Measurements from ENCODE around the gene C1orf167.

C1orf167 gene

DNA sequence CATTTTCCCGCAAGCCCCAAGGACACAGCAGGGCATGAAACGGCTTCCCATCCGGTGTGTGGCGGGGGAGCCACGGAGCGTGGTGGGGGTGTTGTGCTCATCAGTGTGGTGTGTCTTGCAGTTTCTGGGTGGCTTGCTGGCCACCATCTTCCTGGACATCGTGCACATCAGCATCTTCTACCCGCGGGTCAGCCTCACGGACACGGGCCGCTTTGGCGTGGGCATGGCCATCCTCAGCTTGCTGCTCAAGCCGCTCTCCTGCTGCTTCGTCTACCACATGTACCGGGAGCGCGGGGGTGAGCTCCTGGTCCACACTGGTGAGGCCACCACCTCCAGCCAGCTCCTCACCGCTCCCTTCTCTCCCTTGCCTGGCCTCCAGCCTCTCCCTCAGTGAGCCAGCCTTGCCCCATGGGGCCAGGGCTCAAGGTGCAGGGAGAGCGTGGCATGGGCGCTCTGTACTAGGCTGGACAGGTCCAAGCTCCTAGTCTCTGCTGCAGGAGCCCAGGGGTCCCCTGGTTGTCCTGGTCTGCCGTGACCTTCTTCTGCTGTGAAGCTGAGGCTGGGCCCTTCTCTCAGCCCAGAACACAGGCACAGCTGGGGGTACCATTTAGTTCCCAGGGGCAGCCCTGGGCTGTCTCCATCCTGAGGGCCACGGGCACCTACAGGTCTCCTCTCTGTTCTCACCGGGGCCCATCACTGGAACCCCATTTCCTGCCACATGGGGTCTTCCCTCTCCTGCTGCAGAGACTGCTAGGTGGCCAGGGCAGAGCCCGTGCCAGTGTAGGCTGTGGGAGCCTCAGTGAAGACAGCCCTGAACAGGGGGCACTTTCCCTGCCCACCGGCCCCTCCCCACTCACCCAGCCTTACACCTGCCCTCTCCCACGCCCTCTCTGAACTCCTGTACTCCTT, 13.4 kb upstream of the C1orf167 start:
- TF ChIP-seq TCF12 (IDR thresholded peaks at IDR 0.05; ENCODE audit: low read depth): no peak
- TF ChIP-seq CREB1 (IDR thresholded peaks at IDR 0.05; ENCODE audit: low read depth): no peak

DNA sequence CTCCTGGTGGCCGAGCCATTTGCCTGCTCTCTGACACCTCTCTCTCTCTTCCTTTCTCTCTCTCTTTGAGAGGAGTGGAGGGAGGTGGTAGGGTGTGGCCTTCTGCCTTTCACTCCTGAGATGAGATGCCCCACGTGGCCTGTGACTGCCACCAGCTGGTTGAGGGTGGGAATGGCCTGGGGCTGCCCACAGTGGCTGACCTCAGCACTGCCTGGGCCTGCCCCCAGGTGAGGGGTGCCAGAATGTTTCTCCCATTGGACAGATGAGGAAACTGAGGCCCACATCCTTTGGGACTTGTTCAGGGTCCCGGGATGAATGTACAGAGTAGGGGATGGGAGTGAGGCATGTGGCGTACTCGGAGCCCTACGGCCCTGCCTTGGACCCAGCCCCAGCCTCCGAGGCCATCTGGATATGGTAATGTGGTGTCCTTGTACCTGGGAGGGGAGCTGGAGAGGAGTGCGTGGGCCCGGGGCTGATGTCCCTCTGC, 12.7 kb upstream of the C1orf167 start:
- TF ChIP-seq, protein P1, sequence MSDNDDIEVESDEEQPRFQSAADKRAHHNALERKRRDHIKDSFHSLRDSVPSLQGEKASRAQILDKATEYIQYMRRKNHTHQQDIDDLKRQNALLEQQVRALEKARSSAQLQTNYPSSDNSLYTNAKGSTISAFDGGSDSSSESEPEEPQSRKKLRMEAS (IDR thresholded peaks at IDR 0.05): peak; percentile 66
- no peak for TF ChIP-seq CREB1 (IDR thresholded peaks at IDR 0.05; ENCODE audit: low read depth)
- TF ChIP-seq ZBTB7A (IDR thresholded peaks at IDR 0.05; ENCODE audit: low read depth): no peak
- TF ChIP-seq RAD21 (IDR thresholded peaks at IDR 0.05; ENCODE audit: low read depth): peak; percentile 84
- no peak for TF ChIP-seq TCF12 (IDR thresholded peaks at IDR 0.05; ENCODE audit: low read depth)
- TF ChIP-seq, protein P2, sequence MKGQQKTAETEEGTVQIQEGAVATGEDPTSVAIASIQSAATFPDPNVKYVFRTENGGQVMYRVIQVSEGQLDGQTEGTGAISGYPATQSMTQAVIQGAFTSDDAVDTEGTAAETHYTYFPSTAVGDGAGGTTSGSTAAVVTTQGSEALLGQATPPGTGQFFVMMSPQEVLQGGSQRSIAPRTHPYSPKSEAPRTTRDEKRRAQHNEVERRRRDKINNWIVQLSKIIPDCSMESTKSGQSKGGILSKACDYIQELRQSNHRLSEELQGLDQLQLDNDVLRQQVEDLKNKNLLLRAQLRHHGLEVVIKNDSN (IDR thresholded peaks at IDR 0.05): peak; percentile 79

DNA sequence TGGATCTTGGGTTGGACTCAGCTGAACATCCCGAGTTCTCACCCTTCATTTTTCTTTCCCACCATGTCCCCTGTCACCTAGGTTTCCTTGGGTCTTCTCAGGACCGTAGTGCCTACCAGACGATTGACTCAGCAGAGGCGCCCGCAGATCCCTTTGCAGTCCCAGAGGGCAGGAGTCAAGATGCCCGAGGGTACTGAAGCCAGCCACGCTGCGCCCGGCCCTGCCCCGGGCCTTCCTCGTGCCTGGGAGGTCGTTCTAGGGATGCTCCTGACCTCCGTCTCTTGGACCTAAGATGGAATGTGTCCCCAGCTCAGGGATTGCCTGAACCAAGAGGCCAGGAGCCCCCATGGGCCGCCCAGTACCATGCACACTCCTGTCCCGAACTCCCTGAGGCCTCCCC, 12.0 kb upstream of the C1orf167 start:
- TF ChIP-seq CREB1 (IDR thresholded peaks at IDR 0.05; ENCODE audit: low read depth) (no peak), FOXM1 (IDR thresholded peaks at IDR 0.05; ENCODE audit: borderline replicate concordance, low read depth) (no peak), EGR1 (IDR thresholded peaks at IDR 0.05) (no peak), YY1 (IDR thresholded peaks at IDR 0.05; ENCODE audit: low read depth) (no peak), ZBTB7A (IDR thresholded peaks at IDR 0.05; ENCODE audit: low read depth) (no peak), CEBPB (IDR thresholded peaks at IDR 0.05) (no peak), TEAD4 (IDR thresholded peaks at IDR 0.05) (no peak), TCF12 (IDR thresholded peaks at IDR 0.05; ENCODE audit: low read depth) (no peak), TAF1 (IDR thresholded peaks at IDR 0.05; ENCODE audit: low read depth) (no peak)
- TF ChIP-seq, protein P1 (IDR thresholded peaks at IDR 0.05): no peak
- TF ChIP-seq, protein P3, sequence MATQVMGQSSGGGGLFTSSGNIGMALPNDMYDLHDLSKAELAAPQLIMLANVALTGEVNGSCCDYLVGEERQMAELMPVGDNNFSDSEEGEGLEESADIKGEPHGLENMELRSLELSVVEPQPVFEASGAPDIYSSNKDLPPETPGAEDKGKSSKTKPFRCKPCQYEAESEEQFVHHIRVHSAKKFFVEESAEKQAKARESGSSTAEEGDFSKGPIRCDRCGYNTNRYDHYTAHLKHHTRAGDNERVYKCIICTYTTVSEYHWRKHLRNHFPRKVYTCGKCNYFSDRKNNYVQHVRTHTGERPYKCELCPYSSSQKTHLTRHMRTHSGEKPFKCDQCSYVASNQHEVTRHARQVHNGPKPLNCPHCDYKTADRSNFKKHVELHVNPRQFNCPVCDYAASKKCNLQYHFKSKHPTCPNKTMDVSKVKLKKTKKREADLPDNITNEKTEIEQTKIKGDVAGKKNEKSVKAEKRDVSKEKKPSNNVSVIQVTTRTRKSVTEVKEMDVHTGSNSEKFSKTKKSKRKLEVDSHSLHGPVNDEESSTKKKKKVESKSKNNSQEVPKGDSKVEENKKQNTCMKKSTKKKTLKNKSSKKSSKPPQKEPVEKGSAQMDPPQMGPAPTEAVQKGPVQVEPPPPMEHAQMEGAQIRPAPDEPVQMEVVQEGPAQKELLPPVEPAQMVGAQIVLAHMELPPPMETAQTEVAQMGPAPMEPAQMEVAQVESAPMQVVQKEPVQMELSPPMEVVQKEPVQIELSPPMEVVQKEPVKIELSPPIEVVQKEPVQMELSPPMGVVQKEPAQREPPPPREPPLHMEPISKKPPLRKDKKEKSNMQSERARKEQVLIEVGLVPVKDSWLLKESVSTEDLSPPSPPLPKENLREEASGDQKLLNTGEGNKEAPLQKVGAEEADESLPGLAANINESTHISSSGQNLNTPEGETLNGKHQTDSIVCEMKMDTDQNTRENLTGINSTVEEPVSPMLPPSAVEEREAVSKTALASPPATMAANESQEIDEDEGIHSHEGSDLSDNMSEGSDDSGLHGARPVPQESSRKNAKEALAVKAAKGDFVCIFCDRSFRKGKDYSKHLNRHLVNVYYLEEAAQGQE (IDR thresholded peaks at IDR 0.05; ENCODE audit: low read depth): no peak
- TF ChIP-seq, protein P2 (IDR thresholded peaks at IDR 0.05): no peak

DNA sequence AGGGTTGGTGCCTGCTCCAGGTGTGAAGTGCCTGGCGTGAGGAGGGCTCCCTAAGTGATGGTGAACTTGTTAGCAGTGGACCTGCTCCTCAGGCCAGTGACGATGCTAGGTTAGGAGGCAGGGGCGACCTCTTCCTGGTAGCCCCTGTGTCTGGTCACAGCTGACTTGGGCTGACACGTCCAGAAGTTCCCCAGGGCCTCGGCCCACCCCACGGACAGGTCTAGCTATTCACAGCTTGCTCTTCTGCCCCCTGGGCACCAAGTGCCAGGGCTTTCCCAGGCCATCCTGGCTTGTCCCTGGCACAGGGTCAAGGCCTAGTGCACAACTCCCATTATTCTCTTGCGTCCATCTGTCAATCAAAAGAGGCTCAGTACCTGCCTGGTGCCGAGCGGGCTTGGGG, 10.9 kb upstream of the C1orf167 start:
- TF ChIP-seq, protein P2 (IDR thresholded peaks at IDR 0.05): no peak
- no peak for TF ChIP-seq EP300 (IDR thresholded peaks at IDR 0.05; ENCODE audit: borderline replicate concordance)
- no peak for TF ChIP-seq NFIC (IDR thresholded peaks at IDR 0.05)
- no peak for TF ChIP-seq CEBPB (IDR thresholded peaks at IDR 0.05)
- no peak for TF ChIP-seq ZBTB7A (IDR thresholded peaks at IDR 0.05; ENCODE audit: low read depth)
- no peak for TF ChIP-seq RAD21 (IDR thresholded peaks at IDR 0.05; ENCODE audit: low read depth)
- no peak for TF ChIP-seq TAF1 (IDR thresholded peaks at IDR 0.05; ENCODE audit: low read depth)
- TF ChIP-seq, protein P3 (IDR thresholded peaks at IDR 0.05; ENCODE audit: low read depth): no peak
- TF ChIP-seq, protein P1 (IDR thresholded peaks at IDR 0.05): no peak
- TF ChIP-seq FOXM1 (IDR thresholded peaks at IDR 0.05; ENCODE audit: borderline replicate concordance, low read depth): no peak

DNA sequence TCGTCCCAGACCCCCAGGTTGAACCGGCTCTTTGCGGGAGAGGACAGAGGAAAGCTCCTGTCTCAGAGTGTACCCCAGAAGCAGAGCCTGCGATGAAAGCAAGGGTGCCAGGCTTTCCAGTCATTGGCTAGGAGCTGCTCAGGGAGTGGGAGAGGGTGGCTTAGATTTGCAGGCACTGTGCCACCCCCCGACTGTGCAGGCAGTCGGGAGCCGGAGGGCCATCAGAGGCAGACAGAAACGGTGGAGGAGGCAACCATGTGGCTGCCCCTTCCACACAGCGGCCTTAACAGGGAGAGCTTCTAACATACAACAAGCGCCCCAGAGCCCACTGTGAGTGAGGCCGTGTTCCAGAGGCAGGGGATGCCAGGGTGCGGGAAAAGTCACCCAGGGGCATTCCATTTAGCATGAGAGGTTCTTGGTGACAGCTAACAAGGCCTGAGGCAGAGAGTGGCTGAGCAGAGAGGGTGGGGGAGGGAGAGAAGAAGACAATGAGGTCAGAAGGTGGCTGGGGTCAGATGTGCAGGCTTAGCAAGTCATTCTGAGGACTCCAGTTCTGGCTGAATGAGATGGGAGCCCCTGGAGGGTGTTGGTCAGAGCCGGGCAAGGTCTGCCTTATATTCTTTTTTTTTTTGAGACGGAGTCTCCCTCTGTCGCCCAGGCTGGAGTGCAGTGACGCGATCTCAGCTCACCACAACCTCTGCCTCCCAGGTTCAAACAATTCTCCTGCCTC, 9.5 kb upstream of the C1orf167 start:
- TF ChIP-seq, protein P2 (IDR thresholded peaks at IDR 0.05): no peak
- TF ChIP-seq, protein P3 (IDR thresholded peaks at IDR 0.05; ENCODE audit: low read depth): no peak

Measured in Ishikawa (cell line).